GM18873 (cell line): Measurements from ENCODE around the gene ATP2B2.

Source experiments
- ATAC-seq: cut with Tn5 transposase; IDR thresholded peaks from one replicate; pipeline ENCODE4 v1.9.1; 2021; ENCODE audit warnings: mild to moderate bottlenecking, moderate library complexity, moderate number of reproducible peaks; ENCODE audit not compliant: unreplicated experiment, low FRiP score

Gene ATP2B2

GRCh38 chr3:10373686-10374261 is 131.6 kb downstream of the ATP2B2 start:
- ATAC-seq: no peak

DNA sequence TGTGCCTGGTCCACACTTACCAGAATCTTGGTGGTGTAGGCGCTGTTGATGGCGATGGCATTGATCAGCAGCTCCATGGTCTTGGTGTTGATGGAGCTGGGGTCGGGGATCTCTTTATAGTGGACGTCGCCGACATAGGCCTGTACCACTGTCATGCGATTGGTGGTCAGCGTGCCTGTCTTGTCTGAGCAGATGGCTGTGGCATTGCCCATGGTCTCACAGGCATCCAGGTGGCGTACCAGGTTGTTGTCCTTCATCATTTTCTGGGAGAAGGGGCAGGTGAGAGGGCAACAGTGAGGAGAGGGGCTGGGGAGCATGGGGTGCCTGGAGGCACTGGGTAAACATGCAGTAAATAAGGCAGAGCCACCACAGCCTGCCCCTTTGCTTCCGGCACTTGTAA is 133.6 kb downstream of the ATP2B2 start:
- ATAC-seq: no peak

DNA sequence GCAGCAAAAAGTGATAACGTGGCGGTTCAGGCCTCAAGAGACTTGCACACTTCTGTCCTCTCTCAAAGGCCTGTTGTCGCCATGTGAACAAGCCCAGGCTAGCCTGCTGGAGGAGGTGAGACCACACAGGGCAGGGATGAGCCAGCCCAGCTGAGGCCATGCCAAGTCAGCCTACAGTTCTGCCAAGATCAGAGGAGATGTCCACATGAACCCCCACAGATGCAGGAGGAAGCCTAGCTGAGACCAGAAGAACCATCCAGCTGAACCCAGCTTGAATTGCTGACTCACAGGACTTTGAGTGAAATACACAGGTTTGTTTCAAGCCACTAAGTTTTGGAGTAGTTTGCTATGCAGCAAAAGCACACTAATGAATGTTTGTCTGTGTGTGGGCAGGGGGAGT is 134.2 kb downstream of the ATP2B2 start:
- no peak for ATAC-seq

GRCh38 chr3:10370429-10370828 is 135.0 kb downstream of the ATP2B2 start:
- no peak for ATAC-seq

GRCh38 chr3:10368512-10368911 is 136.9 kb downstream of the ATP2B2 start:
- ATAC-seq: no peak

DNA sequence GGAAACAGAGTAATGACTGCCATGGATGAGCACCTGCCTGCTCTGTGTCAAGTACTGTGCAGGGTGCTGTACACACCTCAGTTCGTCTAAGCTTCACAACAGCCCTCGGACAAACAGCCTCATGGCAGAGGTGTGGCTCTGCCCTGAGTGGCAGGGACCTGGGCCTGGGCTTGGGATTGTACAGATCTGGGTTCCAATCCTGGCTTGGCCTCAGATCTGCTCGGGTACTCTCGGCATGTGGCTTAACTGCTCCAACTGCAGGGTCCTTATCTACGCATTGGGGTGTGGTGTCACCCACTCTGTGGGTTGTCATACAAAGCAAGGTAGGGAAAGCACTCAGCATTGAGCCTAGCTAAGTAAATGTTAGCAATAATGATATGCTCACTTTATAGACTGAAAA is 137.9 kb downstream of the ATP2B2 start:
- no peak for ATAC-seq

DNA sequence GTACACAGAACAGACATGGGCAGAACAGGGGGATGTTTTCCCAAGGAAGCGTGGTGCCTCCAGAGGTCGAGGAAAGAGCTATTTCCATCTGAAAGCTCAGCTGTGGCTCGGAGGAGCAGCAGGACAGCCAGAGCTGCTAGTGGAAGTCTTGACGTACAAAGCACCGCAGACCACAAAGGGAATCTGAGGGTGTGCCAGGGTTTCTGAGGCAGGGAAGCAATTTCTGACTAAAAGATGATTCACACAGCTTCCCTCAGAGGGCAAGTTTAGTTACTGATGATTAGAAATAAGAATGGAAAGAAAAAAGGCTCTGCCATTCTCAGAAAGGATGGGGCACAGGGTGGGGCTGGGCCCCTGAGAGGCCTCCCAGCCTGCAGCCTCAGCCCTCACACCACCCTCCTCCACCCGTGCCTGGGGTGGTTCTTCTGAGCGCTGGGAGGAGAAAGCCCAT is 138.7 kb downstream of the ATP2B2 start:
- no peak for ATAC-seq

DNA sequence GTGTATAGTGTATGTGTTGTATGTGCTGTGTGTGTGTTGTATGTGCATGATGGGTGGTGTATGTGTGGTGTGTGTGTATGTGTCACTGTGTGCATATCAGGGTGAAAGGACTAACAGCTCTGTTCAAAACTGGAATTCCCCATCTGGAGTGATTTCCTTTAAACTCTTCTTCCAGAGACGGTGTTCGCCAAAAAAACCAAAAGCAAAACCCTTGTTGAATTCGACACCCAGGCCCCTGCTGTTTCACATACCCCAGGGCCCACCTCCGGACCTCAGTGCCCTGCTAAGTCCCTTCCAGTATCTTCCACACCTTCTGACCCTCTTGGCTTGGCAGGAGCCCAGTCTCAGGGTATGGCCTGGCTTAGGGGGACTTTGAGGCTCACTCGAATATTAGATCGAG is 139.6 kb downstream of the ATP2B2 start:
- no peak for ATAC-seq

GRCh38 chr3:10365316-10365715 is 140.1 kb downstream of the ATP2B2 start:
- no peak for ATAC-seq

DNA sequence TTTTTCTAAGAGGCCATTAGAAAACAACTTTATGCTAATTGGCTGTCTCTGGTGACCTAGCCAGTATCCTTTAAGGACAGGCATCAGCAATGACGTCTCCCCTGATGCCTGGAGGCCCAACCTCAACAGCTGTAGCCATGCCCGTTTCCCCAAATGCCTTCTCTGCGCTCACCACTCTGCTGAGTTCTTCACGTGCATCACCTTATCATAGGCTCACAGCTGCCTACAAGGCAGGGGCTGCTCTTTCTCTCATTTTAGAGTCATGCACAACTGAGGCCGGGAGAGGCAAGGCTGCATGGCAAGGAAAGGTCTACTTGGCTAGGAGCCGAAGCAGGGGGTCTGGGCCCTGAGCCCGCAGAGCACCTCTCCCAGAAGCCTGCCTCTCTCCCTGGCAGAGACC is 140.6 kb downstream of the ATP2B2 start:
- no peak for ATAC-seq

DNA sequence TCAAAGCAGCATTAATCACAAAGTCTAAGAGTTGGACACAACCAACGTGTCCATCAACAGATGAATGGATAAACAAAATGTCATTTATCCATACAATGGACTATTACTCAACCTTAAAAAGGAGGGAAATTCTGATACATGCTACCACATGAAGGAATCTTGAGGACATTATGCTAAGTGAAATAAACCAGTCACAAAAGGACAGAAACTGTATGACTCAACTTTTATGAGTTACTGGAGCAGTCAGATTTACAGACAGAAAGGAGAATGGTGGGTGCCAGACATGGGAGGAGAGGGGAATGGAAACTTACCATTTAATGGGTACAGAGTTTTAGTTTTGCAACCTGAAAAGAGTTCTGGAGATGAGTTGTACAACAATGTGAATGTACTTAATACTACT is 141.5 kb downstream of the ATP2B2 start:
- ATAC-seq: no peak

GRCh38 chr3:10361375-10361774 is 144.0 kb downstream of the ATP2B2 start:
- ATAC-seq: no peak

DNA sequence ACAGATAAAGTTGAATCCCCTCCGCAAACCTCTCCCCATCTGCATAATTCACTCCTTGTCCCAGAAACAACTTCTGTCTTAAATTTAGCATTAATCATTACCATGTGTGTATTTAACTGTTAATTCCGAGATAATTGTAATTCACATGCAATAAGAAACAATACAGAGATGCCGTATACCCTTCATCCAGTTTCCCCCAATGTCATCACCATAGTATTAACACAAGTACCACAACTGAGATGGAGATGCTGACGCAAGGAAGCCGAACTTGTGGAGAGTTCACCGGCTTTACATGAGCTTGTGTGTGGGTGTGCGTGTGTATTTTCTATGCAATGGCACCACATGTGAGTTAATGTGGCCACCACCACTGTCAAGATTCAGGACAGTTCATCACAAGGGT is 144.9 kb downstream of the ATP2B2 start:
- ATAC-seq: no peak

GRCh38 chr3:10359761-10360161 is 145.6 kb downstream of the ATP2B2 start:
- ATAC-seq: no peak

DNA sequence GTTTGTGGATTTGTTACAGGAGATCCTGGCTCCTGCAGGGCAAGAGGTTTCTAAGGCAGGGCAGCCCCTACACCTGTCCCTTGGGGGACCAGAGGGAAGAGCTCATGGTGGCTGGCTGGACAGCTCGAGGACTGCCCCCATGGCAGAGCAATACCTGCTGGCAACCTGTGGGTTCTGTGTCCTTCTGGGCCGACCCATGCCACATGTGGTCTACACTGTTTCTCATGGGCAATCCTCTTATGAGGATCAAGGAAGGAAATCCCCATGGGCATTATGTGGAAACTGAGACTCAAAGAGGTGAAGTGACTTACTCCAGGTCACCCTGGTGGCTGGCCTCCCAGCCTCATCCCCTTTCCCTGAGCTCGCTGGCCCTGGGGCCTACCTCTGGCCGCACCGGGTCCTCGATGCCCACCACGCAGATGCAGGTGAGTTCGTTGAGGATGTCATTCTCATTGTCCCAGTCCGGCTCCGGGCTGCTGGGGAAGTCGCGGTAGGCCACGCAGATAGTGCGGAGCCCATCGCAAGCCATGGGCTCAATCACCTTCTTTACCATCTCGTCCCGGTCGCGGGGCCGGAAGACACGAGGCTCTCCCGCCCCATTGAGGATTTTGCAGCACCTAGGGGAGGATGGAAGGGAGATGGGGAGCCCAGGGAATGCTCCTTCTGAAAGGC is 146.9 kb downstream of the ATP2B2 start:
- no peak for ATAC-seq

GRCh38 chr3:10357592-10358308 is 147.6 kb downstream of the ATP2B2 start:
- ATAC-seq: no peak

GRCh38 chr3:10357095-10357494 is 148.3 kb downstream of the ATP2B2 start:
- no peak for ATAC-seq

- ATAC-seq: no peak
These were observed 148.9 kb downstream of the ATP2B2 start for GRCh38 chr3:10356461-10356981.

DNA sequence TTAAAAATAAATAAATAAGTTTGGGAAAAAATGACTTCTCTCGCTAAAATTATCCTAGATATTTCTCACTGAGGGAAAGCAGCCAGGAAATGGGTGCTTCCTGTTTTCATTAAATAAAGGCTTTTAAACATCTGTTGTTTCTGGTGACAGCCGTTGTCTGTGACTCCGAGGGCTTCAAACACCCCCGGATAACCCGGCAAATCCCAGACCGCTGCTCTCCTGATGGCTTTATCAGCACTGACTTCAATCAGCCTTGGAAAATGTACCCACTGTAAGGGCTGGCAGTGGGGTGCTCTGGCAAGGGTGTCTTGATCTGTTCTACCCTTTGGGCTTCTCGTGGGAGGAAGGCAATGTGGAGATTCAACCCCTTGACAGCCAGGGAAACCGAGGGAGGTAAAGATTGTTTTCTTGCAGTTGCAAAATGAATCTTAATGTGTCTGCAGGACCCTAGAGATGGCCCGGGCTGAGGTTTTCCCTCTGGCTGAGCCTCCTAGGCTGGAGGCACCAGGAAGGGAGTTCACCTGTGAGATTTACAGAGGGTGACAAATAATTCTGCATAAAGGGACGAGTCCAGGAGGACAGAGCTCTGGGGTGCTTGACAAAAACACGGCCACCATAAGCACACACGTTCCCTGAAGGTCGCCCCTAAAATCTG is 150.9 kb downstream of the ATP2B2 start:
- no peak for ATAC-seq

DNA sequence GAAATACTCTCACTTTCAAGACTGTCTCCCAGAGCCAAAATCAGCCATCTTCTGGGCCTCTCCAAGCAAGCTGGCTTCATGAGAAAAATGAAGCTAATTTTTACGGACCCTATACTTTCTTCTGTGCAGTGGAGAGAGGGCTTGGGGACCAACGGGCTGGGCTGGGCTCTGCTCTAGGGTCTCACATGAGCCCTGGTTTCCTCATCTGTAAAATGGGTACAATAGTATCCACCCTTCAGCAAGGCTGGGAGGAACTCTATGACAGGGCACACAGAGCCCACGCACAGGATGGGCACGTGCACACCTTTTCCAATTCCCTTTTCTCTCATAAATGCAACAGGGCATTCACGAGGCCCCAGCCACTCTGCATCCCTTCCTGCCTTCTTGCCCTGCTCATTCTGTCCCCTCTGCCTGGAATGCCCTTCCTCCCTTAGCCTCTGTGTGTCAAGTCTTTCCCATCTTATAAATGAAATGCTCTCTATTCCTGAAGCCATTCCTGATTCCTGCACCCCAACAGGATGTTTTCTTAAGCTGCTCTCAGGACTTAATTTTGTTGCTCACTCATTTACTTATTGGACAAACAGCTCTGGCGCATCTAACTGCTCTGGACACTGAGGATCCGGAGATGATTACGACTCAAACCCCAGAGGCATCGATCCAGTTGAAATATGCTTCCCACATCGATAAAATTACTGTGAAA is 151.6 kb downstream of the ATP2B2 start:
- no peak for ATAC-seq
